H1 (cell line): ENCODE data around the gene TSEN54. TPM values are rescaled to one million over a fixed set of nuclear protein-coding genes. Genes with fewer than 3 reads are reported as not detected.
A peak's percentile ranks its signal among the peaks of the same experiment; 100 is the strongest.

Experiments used
- CTCF ChIA-PET: fragments of 300-600 bp; sonication (Branson Sonifier 250); formaldehyde crosslinking; loops from one replicate; lab custom pipeline; 2021; ENCODE audit not compliant: partially characterized antibody; lab: Charles Lee
- POLR2A ChIA-PET: fragments of 300-600 bp; sonication (Branson Sonifier 250); formaldehyde crosslinking; loops from one replicate; lab custom pipeline; 2021; ENCODE audit warnings: inconsistent platforms; ENCODE audit not compliant: partially characterized antibody; lab: Charles Lee
- DNase-seq, 2 experiments: peaks; one replicate each; pipeline versions ENCODE4 v3.0.0 to v3.0.0-alpha.2; 2010 to 2022; ENCODE audit warnings: low spot score in 2 of 2, low read depth in 1 of 2, mixed read lengths in 1 of 2
- FAIRE-seq: peaks from 2 replicates; lab custom pipeline; 2011; peaks lifted over from hg19 to GRCh38; lab: Jason Lieb, UNC
- H2AFZ ChIP-seq: 2 replicates; pipeline ENCODE4 v1.8.1; 2012; ENCODE audit warnings: low read length, inconsistent platforms
- H2AK5ac ChIP-seq: 2 replicates; pipeline ENCODE4 v1.6.1; 2013; ENCODE audit warnings: low read depth, low read length
- H2BK120ac ChIP-seq: replicated peaks from 2 replicates; pipeline ENCODE3; 2013; ENCODE audit warnings: low read depth, low read length, inconsistent platforms
- H2BK12ac ChIP-seq: 2 replicates; pipeline ENCODE4 v1.6.1; 2013; ENCODE audit warnings: low read depth, low read length
- H2BK15ac ChIP-seq: 2 replicates; pipeline ENCODE4 v1.6.1; 2013; ENCODE audit warnings: low read length
- H2BK20ac ChIP-seq: 2 replicates; pipeline ENCODE4 v1.6.1; 2013; ENCODE audit warnings: low read length
- H2BK5ac ChIP-seq: 2 replicates; pipeline ENCODE4 v1.6.1; 2013; ENCODE audit warnings: low read depth, low read length
- H3K14ac ChIP-seq: 2 replicates; pipeline ENCODE4 v1.6.1; 2013; ENCODE audit warnings: inconsistent platforms; ENCODE audit not compliant: insufficient read length
- H3K18ac ChIP-seq: 2 replicates; pipeline ENCODE4 v1.6.1; 2013; ENCODE audit warnings: low read length; ENCODE audit errors: extremely low read depth
- H3K23ac ChIP-seq: 2 replicates; pipeline ENCODE4 v1.6.1; 2013; ENCODE audit warnings: inconsistent platforms; ENCODE audit not compliant: insufficient read length
- H3K23me2 ChIP-seq: 2 replicates; pipeline ENCODE4 v1.6.1; 2013; ENCODE audit warnings: low read depth, low read length
- H3K27ac ChIP-seq: 2 replicates; pipeline ENCODE4 v1.6.1; 2011; ENCODE audit warnings: low read depth, low read length, inconsistent platforms
- H3K27me3 ChIP-seq, 4 experiments: replicated peaks in 1 of 4; 1 replicate in 1 of 4; 2 replicates in 3 of 4; pipeline versions ENCODE4 v1.6.1 to v1.8.1; 2011 to 2013; ENCODE audit warnings: low read length in 3 of 4, mild to moderate bottlenecking in 3 of 4, inconsistent platforms in 2 of 4, mixed read lengths in 2 of 4, moderate library complexity in 1 of 4; ENCODE audit not compliant: control insufficient read depth in 3 of 4, insufficient read depth in 3 of 4; ENCODE audit errors: extremely low read depth in 1 of 4
- H3K36me3 ChIP-seq, 4 experiments: 2 replicates each; pipeline versions ENCODE4 v1.6.1 to v1.8.1; 2011 to 2013; ENCODE audit warnings: mild to moderate bottlenecking in 4 of 4, low read length in 3 of 4, moderate library complexity in 2 of 4, control low read depth in 1 of 4, inconsistent platforms in 1 of 4; ENCODE audit not compliant: insufficient read depth in 4 of 4, control insufficient read depth in 2 of 4
- H3K4ac ChIP-seq: replicated peaks from 2 replicates; pipeline ENCODE3; 2013; ENCODE audit warnings: low read length, low read depth, mixed read lengths, inconsistent platforms; ENCODE audit not compliant: insufficient read length
- H3K4me1 ChIP-seq, 4 experiments: replicated peaks in 1 of 4; 1 replicate in 1 of 4; 2 replicates in 3 of 4; pipeline versions ENCODE4 v1.6.1 to v1.8.1; 2011 to 2013; ENCODE audit warnings: low read length in 3 of 4, inconsistent platforms in 2 of 4, mixed read lengths in 1 of 4; ENCODE audit not compliant: insufficient read depth in 4 of 4, control insufficient read depth in 3 of 4
- H3K4me2 ChIP-seq, 2 experiments: 2 replicates each; pipeline versions ENCODE4 v1.6.1 to v1.8.1; 2011 to 2013; ENCODE audit warnings: low read depth in 2 of 2, low read length in 2 of 2, control low read depth in 1 of 2, inconsistent platforms in 1 of 2, mild to moderate bottlenecking in 1 of 2; ENCODE audit not compliant: insufficient read depth in 1 of 2
- H3K4me3 ChIP-seq, 4 experiments: fragments of 200-600, 300-600 bp in 1 of 4; sonication (generic), shearing (Covaris generic), sonication (Bioruptor Twin) in 1 of 4; 2 replicates each; pipeline versions ENCODE4 v1.5.1 to v1.8.1; 2011 to 2016; ENCODE audit warnings: low read length in 4 of 4, low read depth in 3 of 4, control low read depth in 2 of 4, inconsistent platforms in 2 of 4, mild to moderate bottlenecking in 2 of 4, mixed read lengths in 1 of 4, moderate library complexity in 1 of 4; ENCODE audit not compliant: insufficient read depth in 2 of 4; ENCODE audit errors: extremely low read depth in 1 of 4
- H3K56ac ChIP-seq: replicated peaks from 2 replicates; pipeline ENCODE3; 2013; ENCODE audit warnings: low read depth, mild to moderate bottlenecking, mixed read lengths, low read length, inconsistent platforms; ENCODE audit not compliant: insufficient read length
- H3K79me1 ChIP-seq: 2 replicates; pipeline ENCODE4 v1.6.1; 2013; ENCODE audit warnings: low read depth, low read length, control low read depth
- H3K79me2 ChIP-seq, 2 experiments: 2 replicates each; pipeline versions ENCODE4 v1.6.1 to v1.8.1; 2012 to 2013; ENCODE audit warnings: low read length in 2 of 2, mild to moderate bottlenecking in 2 of 2, inconsistent platforms in 1 of 2; ENCODE audit not compliant: insufficient read depth in 2 of 2, control insufficient read depth in 1 of 2
- H3K9ac ChIP-seq, 4 experiments: replicated peaks in 1 of 4; 1 replicate in 1 of 4; 2 replicates in 3 of 4; pipeline versions ENCODE4 v1.6.1 to v1.8.1; 2011 to 2013; ENCODE audit warnings: low read depth in 3 of 4, low read length in 3 of 4, control low read depth in 2 of 4, mild to moderate bottlenecking in 2 of 4, moderate library complexity in 2 of 4, inconsistent platforms in 1 of 4; ENCODE audit errors: extremely low read depth in 1 of 4
- H3K9me3 ChIP-seq, 2 experiments: 2 replicates each; pipeline versions ENCODE4 v1.6.1 to v1.8.1; 2012 to 2013; ENCODE audit warnings: mild to moderate bottlenecking in 2 of 2, moderate library complexity in 2 of 2, control low read depth in 1 of 2, inconsistent platforms in 1 of 2, low read depth in 1 of 2, low read length in 1 of 2, mixed read lengths in 1 of 2; ENCODE audit not compliant: insufficient read depth in 2 of 2
- H4K20me1 ChIP-seq, 2 experiments: replicated peaks in 1 of 2; 2 replicates each; pipeline versions ENCODE3 to v1.8.1; 2011 to 2013; ENCODE audit warnings: inconsistent platforms in 2 of 2, low read length in 2 of 2, mild to moderate bottlenecking in 1 of 2; ENCODE audit not compliant: insufficient read depth in 2 of 2, control insufficient read depth in 1 of 2
- H4K5ac ChIP-seq: 2 replicates; pipeline ENCODE4 v1.6.1; 2013; ENCODE audit warnings: low read length, low read depth, mixed read lengths, inconsistent platforms; ENCODE audit not compliant: insufficient read length
- H4K8ac ChIP-seq: 2 replicates; pipeline ENCODE4 v1.8.0; 2013; ENCODE audit warnings: mild to moderate bottlenecking, moderate library complexity, low read length, inconsistent platforms; ENCODE audit not compliant: insufficient read depth; ENCODE audit errors: extremely low read depth
- H4K91ac ChIP-seq: replicated peaks from 2 replicates; pipeline ENCODE3; 2013; ENCODE audit warnings: low read length, mixed read lengths, inconsistent platforms; ENCODE audit not compliant: insufficient read length
- CHD2 ChIP-seq: IDR thresholded peaks from 2 replicates; pipeline ENCODE4 v1.6.1; 2012; ENCODE audit warnings: low read length, improper control_type of control experiment
- CTBP2 ChIP-seq: IDR thresholded peaks from 2 replicates; pipeline ENCODE4 v1.7.0; 2011; ENCODE audit warnings: borderline replicate concordance, mild to moderate bottlenecking, moderate library complexity, mixed read lengths, low read length; ENCODE audit not compliant: insufficient read depth, insufficient read length
- E2F6 ChIP-seq: IDR thresholded peaks from 2 replicates; pipeline ENCODE4 v1.6.1; 2012; ENCODE audit warnings: inconsistent platforms
- EP300 ChIP-seq, 2 experiments: IDR thresholded peaks; 1 replicate in 1 of 2; 2 replicates in 1 of 2; pipeline ENCODE4 v1.6.1; 2011 to 2012; ENCODE audit warnings: low read depth in 2 of 2, low read length in 2 of 2, mild to moderate bottlenecking in 2 of 2, borderline replicate concordance in 1 of 2, inconsistent platforms in 1 of 2, moderate library complexity in 1 of 2
- EZH2 ChIP-seq: fragments of 200-600 bp; sonication (generic); IDR thresholded peaks from 2 replicates; pipeline ENCODE4 v1.7.1; 2012; ENCODE audit warnings: low read depth, mild to moderate bottlenecking, moderate library complexity, low read length, inconsistent platforms; ENCODE audit not compliant: severe bottlenecking
- GABPA ChIP-seq: IDR thresholded peaks from 2 replicates; pipeline ENCODE4 v1.6.1; 2011; ENCODE audit warnings: mild to moderate bottlenecking, low read length, moderate library complexity, borderline replicate concordance; ENCODE audit not compliant: insufficient read depth
- KDM4A ChIP-seq: IDR thresholded peaks from one replicate; pipeline ENCODE4 v1.7.1; 2012; ENCODE audit warnings: low read depth, mild to moderate bottlenecking, moderate library complexity, low read length, inconsistent platforms; ENCODE audit not compliant: severe bottlenecking
- MAX ChIP-seq: IDR thresholded peaks from 2 replicates; pipeline ENCODE4 v1.6.1; 2012; ENCODE audit warnings: inconsistent platforms
- PHF8 ChIP-seq: fragments of 200-600 bp; sonication (generic); conservative IDR thresholded peaks from 2 replicates; pipeline ENCODE4 v1.7.1; 2012; ENCODE audit warnings: low read depth, mild to moderate bottlenecking, inconsistent platforms, low read length, moderate library complexity
- POLR2A ChIP-seq, 2 experiments: IDR thresholded peaks; 1 replicate in 1 of 2; 2 replicates in 1 of 2; pipeline ENCODE4 v1.6.1; 2011; ENCODE audit warnings: low read depth in 2 of 2, low read length in 2 of 2, mild to moderate bottlenecking in 2 of 2; ENCODE audit errors: control extremely low read depth in 1 of 2
- POLR2AphosphoS5 ChIP-seq: IDR thresholded peaks from 2 replicates; pipeline ENCODE4 v1.6.1; 2011; ENCODE audit warnings: low read depth, low read length
- WGBS, 2 experiments: shearing (Covaris generic) in 1 of 2; methylation state at CpG; one replicate each; pipeline versions ENCODE4 v1.1.6 to v1.1.7; 2013 to 2015; ENCODE audit warnings: low lambda C conversion rate in 2 of 2, mixed read lengths in 2 of 2, inconsistent platforms in 1 of 2, low coverage in 1 of 2, missing lambda C conversion rate in 1 of 2; ENCODE audit not compliant: insufficient replicate concordance in 2 of 2, insufficient coverage in 1 of 2, insufficient read length in 1 of 2; ENCODE audit errors: extremely low coverage in 1 of 2, missing lambda C conversion rate in 1 of 2; 5-methylcytosine and 5-hydroxymethylcytosine counted together
- polyA plus RNA-seq, 7 experiments: library from polyadenylated mRNA; depleted of rRNA in 3 of 7; stranded (reverse) in 5 of 7; unstranded in 2 of 7; fragments of >200 nt in 5 of 7; fragments of 200-250 nt in 2 of 7; gene quantifications; 1 replicate in 5 of 7; 2 replicates in 1 of 7; 4 replicates in 1 of 7; pipeline versions ENCODE4 v1.2.1 to v1.2.3, GENCODE V29; 2011 to 2013; ENCODE audit warnings: missing spikeins in 2 of 7, mixed read lengths in 2 of 7
- total RNA-seq: library from RNA; stranded (reverse); fragmentation: NEBNext Ultra II Directional; extraction: Animal tissue kit (Norgen Biotek cat#: 25700); gene quantifications from 2 replicates; pipeline ENCODE4 v1.2.1, GENCODE V29; 2021

The TSEN54 gene
- total and polyA plus RNA-seq, 2 of the 8 experiments (the other 6 are each of a cell fraction or from before 2014, with no cell fraction given): 43.6 to 60.3 TPM

- Histone ChIP-seq H3K9me3 (no peaks in the 10 kb centered on the region), H3K79me1 (peaks cover 2% of the 10 kb centered on the region; the same call in 1 of the 2 replicates), H4K91ac (no peak overlapping the region), H4K8ac (no peak overlapping the region), H3K4me1 (peaks cover 0 to 12% (median 0%) of the 10 kb centered on the region in 4 experiments; a peak in 5 of 7 replicates), H3K9ac (no peak overlapping the region), H3K23ac (no peak overlapping the region), H3K56ac (no peak overlapping the region), H3K36me3 (no peaks in the 10 kb centered on the region), H4K20me1 (peaks cover 0 to 5% of the 10 kb centered on the region in 2 experiments), H2BK120ac (no peak overlapping the region), H3K18ac (no peak overlapping the region), H2BK20ac (no peak overlapping the region), H3K14ac (no peak overlapping the region), H3K4me2 (no peak overlapping the region), H3K23me2 (no peaks in the 10 kb centered on the region), H4K5ac (no peak overlapping the region), H2AK5ac (no peak overlapping the region), H2BK12ac (0 out of 2 replicates have a peak overlapping the region, but pooled peaks have one; percentile 33), H2AFZ (no peak overlapping the region), H3K27me3 (no peaks in the 10 kb centered on the region), H3K27ac (no peak overlapping the region), H3K4me3 (no peak overlapping the region), H3K79me2 (no peaks in the 10 kb centered on the region; a peak in 1 of 4 replicates), H3K4ac (no peak overlapping the region), H2BK15ac (no peak overlapping the region), H2BK5ac (0 out of 2 replicates have a peak overlapping the region, but pooled peaks have one; percentile 16)
- POLR2A ChIA-PET: interaction anchor here (0.8 to 2.8 kb wide), 5 partner anchors 10 to 238 kb away, joined by 3 to 12 read pairs (median 4); a partner anchor contains a TSS
- CTCF ChIA-PET: interaction anchor here (0.6 to 4.5 kb wide), 6 partner anchors 11 to 321 kb away, joined by 3 to 27 read pairs (median 4); no protein-coding TSS in a partner anchor
- whole genome bisulfite sequencing, 2 experiments: 90% methylated on average over 8 of the region's 8 CpGs; no CpG with 5 or more reads in 1 of the 2 experiments
- FAIRE-seq (no peak), DNase-seq (no peak)
- TF ChIP-seq CTBP2 (no peak), CHD2 (no peak), EP300 (IDR thresholded peaks at IDR 0.05; ENCODE audit: borderline replicate concordance in 1 of 2, low read depth in 2 of 2, low read length in 2 of 2) (no peak), POLR2A (IDR thresholded peaks at IDR 0.05; ENCODE audit: control extremely low read depth in 1 of 2, low read depth in 2 of 2, low read length in 2 of 2) (no peak), KDM4A (no peak), E2F6 (no peak), MAX (no peak), GABPA (no peak), EZH2 (no peak), PHF8 (no peak), POLR2AphosphoS5 (no peak)
Observed at GRCh38 chr17:75542229-75542628, 25.9 kb downstream of the TSEN54 start.
